Gastroesophageal sphincter (tissue), 2 donors: ENCODE measurements around the gene ZNF516.

Experiments used
- EP300 ChIP-seq: sonication (generic); formaldehyde crosslinking; IDR thresholded peaks from one replicate; pipeline ENCODE4 v1.6.1; 2017; ENCODE audit warnings: antibody characterized with exemption, mild to moderate bottlenecking
- POLR2A ChIP-seq, 2 donors: fragments of 450-650 bp; IDR thresholded peaks; one replicate each; pipeline ENCODE4 v1.6.1; 2017; ENCODE audit warnings: antibody characterized with exemption in 2 of 2, mild to moderate bottlenecking in 2 of 2, moderate library complexity in 1 of 2

DNA sequence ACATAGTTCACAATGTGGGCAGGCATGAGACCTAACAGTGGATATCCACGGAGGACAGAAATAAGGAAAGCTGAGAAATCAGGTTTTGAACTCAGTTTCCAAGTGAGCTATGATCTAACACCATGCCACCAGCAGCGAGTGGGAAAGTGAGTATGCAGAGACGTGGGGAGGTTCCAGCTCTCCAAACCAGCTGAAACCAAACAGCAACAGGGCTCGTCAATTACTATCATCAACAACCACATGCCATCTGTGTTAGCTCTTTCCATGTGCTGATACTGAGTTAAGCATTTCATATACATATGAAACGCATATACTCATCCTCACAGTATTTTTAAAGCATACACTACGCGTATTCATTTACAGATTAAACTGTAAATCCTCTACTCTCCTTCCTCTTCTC lies 172.4 kb downstream of the ZNF516 start:
- TF ChIP-seq POLR2A (IDR thresholded peaks at IDR 0.05) (no peak), EP300 (no peak)
